GM12865 (cell line): Measurements from ENCODE around the gene MAD1L1.
A peak's percentile ranks its signal among the peaks of the same experiment; 100 is the strongest.

ENCODE experiments used
- DNase-seq: peaks from one replicate; pipeline ENCODE4 v3.0.0; 2010; ENCODE audit warnings: low read depth
- H3K4me3 ChIP-seq: 2 replicates; pipeline ENCODE4 v1.5.1; 2011; ENCODE audit warnings: mild to moderate bottlenecking, low read depth, low read length, control low read depth
- TF ChIP-seq, protein P1 (sequence below): IDR thresholded peaks from 2 replicates; pipeline ENCODE4 v1.5.1; 2011; ENCODE audit warnings: low read length, control low read depth, low read depth, inconsistent platforms; ENCODE audit not compliant: insufficient read depth; ENCODE audit errors: missing control alignments

MAD1L1 gene

DNA sequence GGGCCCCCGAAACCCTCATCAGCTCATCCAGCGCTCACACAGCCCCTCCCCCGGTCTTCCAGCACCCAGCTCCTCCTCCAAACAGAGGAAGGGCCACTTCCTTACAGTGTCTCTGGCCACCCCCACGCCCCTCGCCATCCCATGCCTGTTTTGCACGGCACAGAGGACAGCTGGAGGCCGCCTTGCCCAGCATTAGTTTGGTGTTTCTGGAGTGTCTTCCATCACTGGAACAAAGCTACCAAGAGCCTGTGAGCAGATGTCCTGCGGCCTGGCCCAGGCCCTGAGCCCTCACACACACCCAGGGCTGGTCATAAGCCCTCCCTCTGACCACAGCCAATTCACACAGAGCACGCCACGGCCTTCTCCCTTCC is 82.3 kb downstream of the MAD1L1 start:
- TF ChIP-seq, protein P1, sequence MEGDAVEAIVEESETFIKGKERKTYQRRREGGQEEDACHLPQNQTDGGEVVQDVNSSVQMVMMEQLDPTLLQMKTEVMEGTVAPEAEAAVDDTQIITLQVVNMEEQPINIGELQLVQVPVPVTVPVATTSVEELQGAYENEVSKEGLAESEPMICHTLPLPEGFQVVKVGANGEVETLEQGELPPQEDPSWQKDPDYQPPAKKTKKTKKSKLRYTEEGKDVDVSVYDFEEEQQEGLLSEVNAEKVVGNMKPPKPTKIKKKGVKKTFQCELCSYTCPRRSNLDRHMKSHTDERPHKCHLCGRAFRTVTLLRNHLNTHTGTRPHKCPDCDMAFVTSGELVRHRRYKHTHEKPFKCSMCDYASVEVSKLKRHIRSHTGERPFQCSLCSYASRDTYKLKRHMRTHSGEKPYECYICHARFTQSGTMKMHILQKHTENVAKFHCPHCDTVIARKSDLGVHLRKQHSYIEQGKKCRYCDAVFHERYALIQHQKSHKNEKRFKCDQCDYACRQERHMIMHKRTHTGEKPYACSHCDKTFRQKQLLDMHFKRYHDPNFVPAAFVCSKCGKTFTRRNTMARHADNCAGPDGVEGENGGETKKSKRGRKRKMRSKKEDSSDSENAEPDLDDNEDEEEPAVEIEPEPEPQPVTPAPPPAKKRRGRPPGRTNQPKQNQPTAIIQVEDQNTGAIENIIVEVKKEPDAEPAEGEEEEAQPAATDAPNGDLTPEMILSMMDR, result no peak
- no peak overlapping the region for H3K4me3 ChIP-seq
- no peak for DNase-seq

DNA sequence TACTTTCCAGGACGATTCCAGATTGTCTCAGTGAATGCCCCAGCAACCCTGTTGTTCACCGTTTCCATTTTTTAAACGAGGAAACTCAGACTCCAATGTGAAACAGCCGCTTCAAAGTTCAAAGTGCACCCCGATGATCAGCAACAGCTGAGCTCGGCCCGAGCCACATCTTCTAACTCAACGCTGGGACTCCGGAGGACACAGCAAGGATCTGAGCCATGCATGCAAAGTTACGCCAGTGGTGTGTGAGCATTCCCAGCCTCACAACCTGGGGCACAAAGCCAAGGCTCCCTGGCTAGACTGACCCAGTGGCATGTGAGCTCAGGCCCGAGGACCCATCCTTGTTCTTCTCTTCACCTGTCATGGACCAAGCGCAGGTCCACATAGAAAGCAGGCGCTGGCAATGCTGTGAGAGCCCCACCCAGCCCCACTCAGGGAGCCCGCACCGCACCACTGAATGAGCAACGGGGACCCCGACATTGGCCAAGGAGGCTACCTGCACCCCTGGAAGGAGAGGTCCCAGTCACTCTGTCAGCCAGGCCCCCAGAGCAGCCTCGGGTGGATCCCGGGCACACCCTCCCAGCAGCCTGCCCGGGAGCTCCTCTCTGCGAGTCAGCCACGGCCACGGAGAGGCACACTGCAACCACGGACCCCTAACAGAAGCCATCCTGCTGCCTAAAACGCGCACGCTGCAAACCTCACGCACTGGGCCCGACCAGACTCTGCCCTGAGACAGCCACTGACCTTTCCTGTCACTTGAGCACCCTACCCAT is 82.9 kb downstream of the MAD1L1 start:
- H3K4me3 ChIP-seq, result no peak overlapping the region
- TF ChIP-seq, protein P1, result no peak
- no peak for DNase-seq

DNA sequence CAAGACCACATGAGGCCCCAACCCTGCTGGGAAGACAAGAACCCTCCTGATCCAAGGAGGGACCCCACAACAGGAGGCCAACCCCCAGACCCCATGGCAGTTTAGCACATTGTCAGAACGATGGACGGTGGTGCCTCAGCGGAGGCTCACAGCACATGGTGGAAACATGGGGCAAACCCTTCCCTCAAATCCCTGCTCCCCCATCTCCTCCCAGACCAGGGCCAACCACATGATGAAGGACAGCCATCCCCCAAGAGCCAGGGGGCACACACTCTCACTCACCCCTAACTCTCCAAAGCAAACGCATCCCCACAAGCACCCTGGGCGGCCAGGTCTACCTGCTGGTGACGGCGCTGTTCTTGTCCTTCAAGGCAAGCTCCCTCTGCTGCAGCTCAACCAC is 83.9 kb downstream of the MAD1L1 start:
- TF ChIP-seq, protein P1, result no peak
- DNase-seq, result no peak
- no peak overlapping the region for H3K4me3 ChIP-seq

DNA sequence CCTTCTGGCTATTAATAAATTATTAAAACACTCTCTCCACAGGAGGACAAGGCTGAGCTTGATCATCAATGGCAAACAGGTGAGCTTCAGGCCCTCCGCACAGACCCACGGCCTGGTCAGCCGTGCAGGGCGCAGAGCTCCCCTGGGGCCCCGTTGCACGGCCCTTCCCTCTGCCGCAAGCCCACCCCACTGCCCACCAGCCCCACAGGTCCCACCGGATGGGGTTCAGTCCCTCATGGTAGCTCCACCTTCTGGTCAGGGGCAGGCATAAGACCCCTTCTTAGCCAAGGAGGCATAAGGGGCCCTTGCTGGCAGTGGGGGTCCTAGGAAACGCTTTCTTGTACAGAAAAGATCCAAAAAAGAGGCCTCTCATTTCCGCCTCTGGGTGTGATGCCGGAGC is 84.6 kb downstream of the MAD1L1 start:
- TF ChIP-seq, protein P1, result peak; percentile 5
- no peak for DNase-seq
- no peak overlapping the region for H3K4me3 ChIP-seq

DNA sequence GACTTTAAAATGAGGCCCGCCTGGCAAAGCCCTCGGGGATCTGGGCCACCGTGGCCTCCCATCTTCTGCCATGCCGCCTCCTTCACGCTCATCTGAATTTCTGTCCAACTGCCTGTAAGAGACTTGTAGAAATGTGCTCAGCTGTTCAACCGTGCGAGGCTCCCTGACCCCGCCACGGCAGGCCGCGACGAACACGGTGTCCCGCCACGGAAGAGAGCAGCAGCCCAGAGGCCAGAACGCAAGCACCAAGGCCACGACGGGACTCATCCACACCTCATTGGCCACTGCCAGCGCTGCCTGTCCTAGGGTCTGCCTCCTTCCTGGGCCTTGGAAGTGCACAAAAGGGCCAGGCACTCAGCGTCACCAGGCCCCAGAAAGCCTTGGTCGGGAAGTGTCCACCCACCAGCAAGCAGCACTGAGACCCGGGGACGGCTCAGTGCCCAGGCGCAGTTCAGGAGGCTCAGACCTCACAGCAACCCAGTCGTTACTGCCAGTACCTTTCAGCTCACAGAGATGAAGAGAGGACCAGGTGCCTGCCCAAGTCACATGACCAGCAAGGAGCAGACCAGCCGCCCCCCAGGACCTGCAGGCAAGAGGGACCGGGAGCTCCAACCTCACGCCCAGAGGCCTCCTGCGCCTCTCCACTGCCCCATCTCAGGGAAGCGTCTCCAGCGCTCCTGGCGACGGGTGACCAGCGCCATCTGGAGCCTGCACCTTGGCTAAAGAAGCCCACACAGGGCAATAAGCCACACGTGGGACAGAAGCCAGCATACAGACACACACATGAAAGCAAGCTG is 85.9 kb downstream of the MAD1L1 start:
- DNase-seq, result no peak
- TF ChIP-seq, protein P1, result no peak
- H3K4me3 ChIP-seq, result no peak overlapping the region

DNA sequence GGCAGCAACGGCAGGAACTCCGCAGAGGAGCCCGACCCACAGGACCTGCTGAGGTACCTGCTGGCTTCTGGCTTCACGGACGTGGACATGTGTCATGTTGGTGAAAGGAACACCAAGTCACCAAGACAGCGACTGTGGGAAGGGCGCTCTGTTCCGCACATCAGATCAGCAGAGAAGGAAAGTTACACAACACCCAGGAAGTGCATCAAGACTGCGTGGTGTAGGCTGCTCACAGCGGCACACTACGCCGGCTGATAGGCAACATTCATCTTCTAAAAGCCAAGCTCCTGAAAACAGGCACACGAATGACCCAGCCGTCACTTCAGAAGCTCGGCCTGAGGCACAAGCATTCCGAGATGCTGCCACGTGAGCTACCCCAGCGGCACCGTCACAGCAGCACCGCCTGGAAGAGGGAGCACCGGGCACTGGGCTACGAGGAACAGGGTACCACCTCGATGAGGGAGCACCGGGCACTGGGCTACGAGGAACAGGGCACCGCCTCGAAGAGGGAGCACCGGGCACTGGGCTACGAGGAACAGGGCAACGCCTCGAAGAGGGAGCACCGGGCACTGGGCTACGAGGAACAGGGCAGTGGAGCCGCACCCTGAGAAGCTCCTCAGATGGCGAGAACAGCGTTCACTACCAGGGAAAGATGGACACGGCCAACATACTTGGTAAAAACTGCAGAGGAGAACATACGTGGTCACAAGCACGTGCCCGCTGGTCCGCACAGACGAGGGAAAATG is 86.7 kb downstream of the MAD1L1 start:
- TF ChIP-seq, protein P1, result no peak
- DNase-seq, result no peak
- H3K4me3 ChIP-seq, result no peak overlapping the region
